ENCODE measurements around the gene ANK2.

ANK2 gene

DNA sequence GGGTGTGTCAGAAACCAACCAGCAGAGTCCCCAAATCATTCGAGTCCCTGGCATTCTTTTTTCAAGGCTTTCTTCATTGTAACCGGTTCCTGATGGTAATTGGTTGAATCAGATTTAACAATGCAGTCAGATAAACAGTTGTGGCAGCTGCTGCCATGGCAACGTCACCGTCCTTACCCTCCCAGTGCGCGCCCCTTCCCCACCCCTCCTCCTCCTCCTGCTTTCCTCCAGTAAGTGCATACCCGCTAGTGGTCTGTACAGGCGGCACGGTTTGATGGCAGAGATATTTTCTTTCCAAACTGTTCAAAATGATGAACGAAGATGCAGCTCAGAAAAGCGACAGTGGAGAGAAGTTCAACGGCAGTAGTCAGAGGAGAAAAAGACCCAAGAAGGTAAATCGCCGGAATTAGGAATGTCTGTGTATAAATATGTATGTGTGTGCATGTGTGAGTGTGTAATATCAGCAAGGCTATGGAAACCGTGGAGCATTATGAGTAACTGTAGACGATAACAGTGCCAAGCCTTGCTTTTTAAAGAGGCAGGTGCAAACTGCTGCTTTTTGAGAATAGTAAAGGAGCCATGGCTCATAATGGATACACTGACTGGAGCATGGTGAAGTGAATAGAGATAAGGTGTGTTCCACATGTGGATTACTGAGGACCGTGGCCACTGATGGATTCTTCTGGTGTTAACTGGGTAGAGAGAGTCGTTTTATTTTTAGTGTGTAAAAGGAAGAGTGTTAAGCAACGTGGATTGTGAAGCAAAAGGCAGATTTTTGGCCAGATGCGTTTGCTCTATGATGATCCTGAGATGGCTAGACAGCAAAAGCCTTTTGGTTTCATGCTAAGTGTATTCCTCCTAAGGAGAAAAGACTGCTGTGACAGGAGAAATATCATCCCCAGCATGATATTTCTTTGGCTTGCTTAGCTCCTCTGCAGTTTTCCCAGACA, at the start of gene ANK2:
TSS of gene ANK2 (plus strand) at position 233 of the 950 bp plus-strand sequence. CDS start at position 309, 76 bp downstream.
- peak; percentile 71 for DNase-seq

DNA sequence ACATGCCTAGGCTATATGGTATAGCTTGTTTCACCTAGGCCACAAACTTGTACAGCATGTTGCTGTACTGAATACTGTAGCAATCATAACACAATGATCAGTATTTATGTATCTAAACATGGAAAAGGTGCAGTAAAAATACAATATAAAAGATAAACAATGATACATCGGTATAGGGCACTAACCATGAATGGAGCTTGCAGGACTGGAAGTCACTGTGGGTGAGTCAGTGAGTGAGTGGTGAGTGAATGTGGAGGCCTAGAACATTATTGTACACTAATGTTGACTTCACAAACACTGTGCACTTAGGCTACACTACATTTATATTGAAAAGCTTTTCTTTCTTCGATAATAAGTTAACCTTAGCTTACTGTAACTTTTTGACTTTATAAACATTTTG, 45.6 kb upstream of the ANK2 start:
- DNase-seq: no peak

GRCh38 chr4:113004655-113005054, 44.8 kb upstream of the ANK2 start:
- no peak for DNase-seq

DNA sequence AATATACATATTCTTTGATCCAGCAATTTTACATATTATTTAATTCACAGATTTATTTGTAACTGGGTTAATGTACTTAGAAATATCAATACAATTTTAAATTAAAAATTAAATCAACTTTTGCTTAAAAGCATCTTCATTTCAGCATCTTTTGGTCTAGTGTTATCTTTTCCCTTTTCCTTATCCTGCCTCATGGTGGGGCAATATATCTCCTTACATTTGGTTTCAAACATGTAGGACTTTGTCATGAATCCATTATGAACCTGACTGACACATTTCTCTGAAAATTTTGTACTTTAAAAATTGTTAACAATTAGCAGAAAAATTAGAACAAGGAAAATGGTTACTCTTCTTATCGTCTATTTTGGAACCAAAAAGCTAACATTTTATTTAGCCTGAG, 42.8 kb upstream of the ANK2 start:
- no peak for DNase-seq

DNA sequence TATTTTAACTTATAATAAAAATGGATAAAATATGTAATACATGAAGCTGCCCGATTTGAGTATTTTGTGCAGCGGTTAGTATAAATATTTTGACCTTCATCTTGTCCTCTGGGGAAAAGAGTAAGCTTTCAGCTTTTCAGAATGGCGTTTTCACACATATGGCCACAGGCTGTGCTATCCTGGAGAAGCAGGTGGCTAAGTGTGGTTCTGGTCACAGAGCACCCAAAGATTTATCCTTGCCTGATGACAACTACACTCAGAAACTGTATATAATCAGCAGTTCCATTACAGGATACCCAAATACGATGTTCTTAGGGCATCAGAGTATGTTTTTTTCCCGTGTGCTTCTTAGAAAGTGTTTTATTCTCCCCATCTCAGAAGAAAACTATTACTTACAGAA, 42.3 kb upstream of the ANK2 start:
- peak; percentile 45 for DNase-seq

GRCh38 chr4:113008135-113008534, 41.3 kb upstream of the ANK2 start:
- peak; percentile 5 for DNase-seq

- no peak for DNase-seq
These were observed 40.7 kb upstream of the ANK2 start for GRCh38 chr4:113008716-113009115.

- DNase-seq: no peak
These were observed 40.0 kb upstream of the ANK2 start for GRCh38 chr4:113009461-113009860.

GRCh38 chr4:113012122-113012725, 37.2 kb upstream of the ANK2 start:
- no peak for DNase-seq

DNA sequence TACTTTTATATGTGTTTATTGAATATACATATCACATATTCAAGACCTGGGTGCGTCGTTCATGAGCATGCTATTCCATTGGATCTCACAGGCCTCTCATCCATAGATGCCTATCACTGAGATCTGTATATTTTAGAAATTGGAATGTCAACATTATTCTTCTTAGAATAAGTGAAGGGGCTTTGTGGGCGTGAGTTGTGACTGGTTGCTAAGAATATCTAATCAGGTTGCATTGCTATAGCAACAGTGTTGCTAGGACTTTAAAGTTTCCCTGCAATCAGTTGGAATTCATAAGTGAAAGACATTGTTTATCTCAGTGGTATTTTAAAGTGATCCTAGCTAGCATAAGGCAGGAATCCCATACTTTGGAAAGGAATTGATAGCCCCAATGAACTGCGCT, 36.7 kb upstream of the ANK2 start:
- DNase-seq: no peak

DNA sequence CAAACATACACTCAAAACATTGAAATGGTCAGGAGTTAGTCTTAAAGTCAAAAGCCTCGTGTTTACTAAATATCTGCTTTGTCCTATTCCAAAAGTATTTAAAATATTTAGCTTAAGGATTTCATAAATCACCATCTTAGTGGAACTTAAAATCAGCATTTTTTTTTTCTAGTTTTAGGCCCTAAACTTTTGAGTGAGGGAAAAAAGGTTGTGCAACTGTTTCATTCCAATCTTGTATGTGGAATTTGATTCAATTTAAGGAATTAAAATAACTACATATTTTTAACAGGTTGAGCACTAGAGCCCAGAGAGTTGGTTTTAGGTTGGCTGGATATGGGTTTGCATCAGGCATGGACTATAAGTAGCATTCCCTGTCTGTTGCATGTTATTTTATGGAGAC, 35.7 kb upstream of the ANK2 start:
- DNase-seq: no peak

DNA sequence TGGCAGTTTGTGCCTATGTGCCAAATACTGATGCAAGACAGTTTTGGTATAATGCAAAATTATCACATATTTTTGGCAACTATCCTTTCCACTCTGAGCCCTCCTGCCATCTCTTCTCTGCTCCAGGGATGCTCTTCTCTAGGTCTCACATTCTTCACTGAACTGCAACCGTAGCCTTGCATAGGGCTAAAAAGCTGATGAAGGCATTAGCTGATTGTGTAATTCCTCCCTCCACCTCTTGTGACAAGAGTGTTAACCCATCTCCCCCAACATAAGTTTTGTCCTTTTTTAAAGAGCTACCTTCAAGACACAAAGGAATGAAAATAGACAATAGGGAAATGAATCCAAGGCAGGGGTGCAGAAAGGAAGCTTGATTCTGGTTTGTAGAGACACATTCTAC, 33.1 kb upstream of the ANK2 start:
- no peak for DNase-seq

GRCh38 chr4:113020966-113021365, 28.5 kb upstream of the ANK2 start:
- peak; percentile 15 for DNase-seq

GRCh38 chr4:113024388-113024787, 25.1 kb upstream of the ANK2 start:
- no peak for DNase-seq

GRCh38 chr4:113025416-113025815, 24.0 kb upstream of the ANK2 start:
- no peak for DNase-seq

GRCh38 chr4:113026556-113026955, 22.9 kb upstream of the ANK2 start:
- no peak for DNase-seq

DNA sequence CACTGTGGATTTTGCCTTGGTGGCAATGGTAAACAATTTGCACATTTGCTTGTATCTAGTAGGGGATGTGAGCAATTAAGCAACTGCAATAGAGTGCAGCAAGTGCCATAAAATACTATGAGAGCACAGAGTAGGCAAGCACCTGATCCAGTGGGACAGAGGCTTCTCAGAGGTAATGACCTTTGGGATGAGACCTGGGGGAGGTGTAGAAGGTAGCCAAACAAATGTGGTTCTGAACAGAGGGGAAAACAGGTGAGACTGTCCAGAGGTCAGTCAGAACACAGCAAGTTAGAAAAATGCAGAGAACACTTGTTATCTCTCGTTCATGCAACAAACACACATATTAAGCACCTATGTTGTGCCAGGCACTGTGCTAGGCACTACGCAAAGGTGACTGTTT, 21.4 kb upstream of the ANK2 start:
- DNase-seq: no peak

GRCh38 chr4:113031212-113031611, 18.2 kb upstream of the ANK2 start:
- DNase-seq: no peak

- DNase-seq: no peak
These were observed 8.7 kb upstream of the ANK2 start for GRCh38 chr4:113040793-113041192.

- no peak for DNase-seq
These were observed 7.0 kb upstream of the ANK2 start for GRCh38 chr4:113042502-113042901.

DNA sequence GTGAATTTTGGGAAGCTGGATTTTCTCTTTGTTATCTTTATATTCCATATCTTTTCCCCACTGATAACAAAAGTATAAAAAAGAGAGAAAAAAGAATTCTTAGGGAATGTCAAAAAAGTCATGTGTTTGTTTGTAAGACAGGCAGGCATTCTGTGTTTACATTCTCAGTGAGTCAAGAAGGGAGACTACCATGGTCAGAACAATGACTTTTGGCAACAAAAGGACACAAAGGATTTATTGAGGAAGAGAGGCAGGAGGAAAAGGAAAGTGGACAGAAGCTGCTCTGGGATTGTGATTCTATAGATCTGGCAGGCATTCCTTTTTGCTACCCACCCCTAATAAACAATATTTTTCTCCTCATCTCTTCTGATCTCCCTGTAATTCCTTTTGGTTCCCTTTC, 5.9 kb upstream of the ANK2 start:
- no peak for DNase-seq

GRCh38 chr4:113050371-113050755, 910 bp downstream of the ANK2 start:
- no peak for DNase-seq

GRCh38 chr4:113050837-113051236, 1.4 kb downstream of the ANK2 start:
- no peak for DNase-seq

- no peak for DNase-seq
These were observed 1.9 kb downstream of the ANK2 start for GRCh38 chr4:113051361-113051760.

All from NCI-H2171 treated with DMSO at 0.1 percent for 48 hours (cell line).